ENCODE measurements around the gene KAZN. TPM values are rescaled to one million over a fixed set of nuclear protein-coding genes. Genes with fewer than 3 reads are reported as not detected.

Gene KAZN
- total RNA-seq, 1 experiment from 2014 or later = 15.6 TPM

DNA sequence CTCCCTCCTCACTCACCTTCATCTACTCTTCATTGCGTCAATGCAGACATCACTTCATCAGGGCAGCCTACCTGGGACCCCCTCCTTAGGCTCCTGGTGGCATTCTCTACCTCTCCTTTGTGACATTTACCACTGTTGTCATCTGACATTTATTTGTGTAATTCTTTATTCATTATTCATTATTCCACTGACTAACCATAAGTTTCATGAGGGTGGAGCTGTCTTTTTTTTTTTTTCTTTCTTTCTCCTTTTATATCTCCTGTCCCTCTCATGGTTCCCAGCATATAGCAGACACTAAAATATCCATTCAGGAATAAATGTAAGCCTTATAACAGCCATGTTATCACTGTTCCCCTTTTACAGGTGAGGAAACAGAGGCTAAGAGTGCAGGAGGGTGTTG, 126.8 kb downstream of the KAZN start:
- H3K27me3 ChIP-seq (ENCODE audit: insufficient read depth, low read depth) = peaks cover 10% of the 10 kb centered on the region
- ChIA-PET POLR2A (ENCODE audit: unreplicated experiment) (no interaction called here), CTCF (no interaction called here)
- intact Hi-C loops (cut with micrococcal nuclease; ENCODE audit: unreplicated experiment) = no loop called here
- H3K4me3 ChIP-seq = no peak overlapping the region
- H3K4me1 ChIP-seq (replicated peaks; ENCODE audit: insufficient read depth) = no peaks in the 10 kb centered on the region
- H3K27ac ChIP-seq = no peak overlapping the region
- no peak overlapping the region for H2AFZ ChIP-seq
- no peaks in the 10 kb centered on the region for H3K79me2 ChIP-seq (ENCODE audit: low read depth)
- no peaks in the 10 kb centered on the region for H3K9me2 ChIP-seq (ENCODE audit: insufficient read depth)
- H3F3A ChIP-seq (ENCODE audit: insufficient read depth, low read depth) = no peaks in the 10 kb centered on the region
- H3K4me2 ChIP-seq = no peak overlapping the region
- TF ChIP-seq, protein P1, sequence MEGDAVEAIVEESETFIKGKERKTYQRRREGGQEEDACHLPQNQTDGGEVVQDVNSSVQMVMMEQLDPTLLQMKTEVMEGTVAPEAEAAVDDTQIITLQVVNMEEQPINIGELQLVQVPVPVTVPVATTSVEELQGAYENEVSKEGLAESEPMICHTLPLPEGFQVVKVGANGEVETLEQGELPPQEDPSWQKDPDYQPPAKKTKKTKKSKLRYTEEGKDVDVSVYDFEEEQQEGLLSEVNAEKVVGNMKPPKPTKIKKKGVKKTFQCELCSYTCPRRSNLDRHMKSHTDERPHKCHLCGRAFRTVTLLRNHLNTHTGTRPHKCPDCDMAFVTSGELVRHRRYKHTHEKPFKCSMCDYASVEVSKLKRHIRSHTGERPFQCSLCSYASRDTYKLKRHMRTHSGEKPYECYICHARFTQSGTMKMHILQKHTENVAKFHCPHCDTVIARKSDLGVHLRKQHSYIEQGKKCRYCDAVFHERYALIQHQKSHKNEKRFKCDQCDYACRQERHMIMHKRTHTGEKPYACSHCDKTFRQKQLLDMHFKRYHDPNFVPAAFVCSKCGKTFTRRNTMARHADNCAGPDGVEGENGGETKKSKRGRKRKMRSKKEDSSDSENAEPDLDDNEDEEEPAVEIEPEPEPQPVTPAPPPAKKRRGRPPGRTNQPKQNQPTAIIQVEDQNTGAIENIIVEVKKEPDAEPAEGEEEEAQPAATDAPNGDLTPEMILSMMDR (conservative IDR thresholded peaks at IDR 0.05) = no peak
- TF ChIP-seq EZH2 (IDR thresholded peaks at IDR 0.05; ENCODE audit: low read depth) = no peak
- no peak for DNase-seq
- no TSS peak for BruUV-seq (replicated peaks)
- no peaks in the 10 kb centered on the region for H4K20me1 ChIP-seq (ENCODE audit: insufficient read depth)
- no peaks in the 10 kb centered on the region for H3K9me3 ChIP-seq (ENCODE audit: insufficient read depth, low read depth)
- no peaks in the 10 kb centered on the region for H3K36me3 ChIP-seq (ENCODE audit: low read depth)

DNA sequence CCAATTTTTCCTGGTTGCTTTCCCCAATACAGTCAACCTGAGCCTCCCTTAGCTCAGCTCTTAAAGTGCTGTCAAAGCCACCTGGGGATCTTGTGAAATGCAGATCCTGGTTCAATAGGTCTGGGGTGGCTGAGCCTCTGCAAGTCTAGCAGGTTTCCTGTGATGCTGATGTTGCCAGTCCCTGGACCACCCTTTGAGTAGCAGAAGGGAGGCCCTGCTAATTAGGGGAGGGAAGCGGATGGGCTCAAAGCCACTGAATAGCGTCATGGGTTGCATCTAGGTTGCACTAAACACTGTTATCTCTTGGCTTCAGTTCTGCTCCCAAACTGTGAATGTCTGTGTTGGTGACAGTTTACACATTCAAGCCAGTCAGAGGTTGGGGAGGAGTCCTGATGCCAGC, 127.2 kb downstream of the KAZN start:
- Histone ChIP-seq H3K4me1 (replicated peaks; ENCODE audit: insufficient read depth) (no peaks in the 10 kb centered on the region), H3K36me3 (ENCODE audit: low read depth) (no peaks in the 10 kb centered on the region), H3K27ac (no peak overlapping the region), H3F3A (ENCODE audit: insufficient read depth, low read depth) (no peaks in the 10 kb centered on the region), H3K4me3 (no peak overlapping the region), H3K4me2 (no peak overlapping the region), H3K27me3 (ENCODE audit: insufficient read depth, low read depth) (peaks cover 10% of the 10 kb centered on the region), H2AFZ (no peak overlapping the region), H3K9me2 (ENCODE audit: insufficient read depth) (no peaks in the 10 kb centered on the region), H3K79me2 (ENCODE audit: low read depth) (no peaks in the 10 kb centered on the region), H4K20me1 (ENCODE audit: insufficient read depth) (no peaks in the 10 kb centered on the region), H3K9me3 (ENCODE audit: insufficient read depth, low read depth) (no peaks in the 10 kb centered on the region)
- DNase-seq = no peak
- CTCF ChIA-PET = no interaction called here
- no TSS peak for BruUV-seq (replicated peaks)
- intact Hi-C loops (cut with micrococcal nuclease; ENCODE audit: unreplicated experiment) = no loop called here
- POLR2A ChIA-PET (ENCODE audit: unreplicated experiment) = no interaction called here
- TF ChIP-seq, protein P1 (conservative IDR thresholded peaks at IDR 0.05) = no peak
- TF ChIP-seq EZH2 (IDR thresholded peaks at IDR 0.05; ENCODE audit: low read depth) = no peak

DNA sequence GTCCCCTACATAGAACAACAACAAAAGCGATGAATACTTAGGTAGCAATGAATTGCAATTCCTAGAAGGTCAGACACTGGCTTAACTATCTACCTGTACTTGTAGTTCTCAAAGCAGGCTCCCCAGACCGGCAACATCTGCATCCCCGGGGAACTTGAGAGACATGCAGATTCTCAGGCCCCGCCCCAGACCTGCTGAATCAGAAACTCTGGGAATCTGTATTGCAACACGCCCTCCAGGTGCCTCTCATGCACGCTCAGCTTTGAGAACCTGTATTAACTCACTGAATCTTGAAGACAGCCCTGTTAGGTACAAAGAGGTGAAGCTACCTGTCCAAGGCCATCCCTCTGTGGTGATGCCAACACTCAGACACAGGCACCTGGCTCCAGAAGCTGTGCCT, 128.1 kb downstream of the KAZN start:
- Histone ChIP-seq H4K20me1 (ENCODE audit: insufficient read depth) (no peaks in the 10 kb centered on the region), H3K4me2 (no peak overlapping the region), H3K79me2 (ENCODE audit: low read depth) (no peaks in the 10 kb centered on the region), H2AFZ (no peak overlapping the region), H3K4me3 (no peak overlapping the region), H3K27me3 (ENCODE audit: insufficient read depth, low read depth) (peaks cover 6% of the 10 kb centered on the region), H3K4me1 (replicated peaks; ENCODE audit: insufficient read depth) (no peaks in the 10 kb centered on the region), H3F3A (ENCODE audit: insufficient read depth, low read depth) (no peaks in the 10 kb centered on the region), H3K9me2 (ENCODE audit: insufficient read depth) (no peaks in the 10 kb centered on the region), H3K27ac (no peak overlapping the region), H3K36me3 (ENCODE audit: low read depth) (no peaks in the 10 kb centered on the region), H3K9me3 (ENCODE audit: insufficient read depth, low read depth) (no peaks in the 10 kb centered on the region)
- intact Hi-C loops (cut with micrococcal nuclease; ENCODE audit: unreplicated experiment) = no loop called here
- no peak for TF ChIP-seq EZH2 (IDR thresholded peaks at IDR 0.05; ENCODE audit: low read depth)
- TF ChIP-seq, protein P1 (conservative IDR thresholded peaks at IDR 0.05) = no peak
- ChIA-PET POLR2A (ENCODE audit: unreplicated experiment) (no interaction called here), CTCF (no interaction called here)
- no TSS peak for BruUV-seq (replicated peaks)
- no peak for DNase-seq
